ENCODE results near the gene PSME1. TPM values are rescaled to one million over a fixed set of nuclear protein-coding genes. Genes with fewer than 3 reads are reported as not detected.

PSME1 gene
- total and polyA plus RNA-seq, 4 donors = 63.3 to 237 (median 101) TPM

DNA sequence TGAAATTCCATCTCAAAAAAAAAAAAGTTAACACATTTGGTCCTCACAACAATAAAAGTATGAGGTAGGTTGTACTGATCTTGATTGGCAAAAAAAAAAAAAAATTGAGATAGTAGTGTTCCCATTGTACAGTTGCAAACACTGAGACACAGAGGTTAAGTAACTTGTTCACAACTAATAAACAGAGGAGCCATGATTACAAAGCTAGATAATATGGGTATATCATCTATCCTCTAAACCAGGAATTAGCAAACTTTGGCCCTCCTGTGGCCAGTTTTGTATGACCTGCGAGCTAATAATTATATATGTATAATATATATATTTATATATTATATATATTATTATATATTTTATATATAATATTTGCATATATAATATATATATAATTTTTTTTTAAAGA is 2.3 kb upstream of the PSME1 start:
- TF ChIP-seq, protein P1, sequence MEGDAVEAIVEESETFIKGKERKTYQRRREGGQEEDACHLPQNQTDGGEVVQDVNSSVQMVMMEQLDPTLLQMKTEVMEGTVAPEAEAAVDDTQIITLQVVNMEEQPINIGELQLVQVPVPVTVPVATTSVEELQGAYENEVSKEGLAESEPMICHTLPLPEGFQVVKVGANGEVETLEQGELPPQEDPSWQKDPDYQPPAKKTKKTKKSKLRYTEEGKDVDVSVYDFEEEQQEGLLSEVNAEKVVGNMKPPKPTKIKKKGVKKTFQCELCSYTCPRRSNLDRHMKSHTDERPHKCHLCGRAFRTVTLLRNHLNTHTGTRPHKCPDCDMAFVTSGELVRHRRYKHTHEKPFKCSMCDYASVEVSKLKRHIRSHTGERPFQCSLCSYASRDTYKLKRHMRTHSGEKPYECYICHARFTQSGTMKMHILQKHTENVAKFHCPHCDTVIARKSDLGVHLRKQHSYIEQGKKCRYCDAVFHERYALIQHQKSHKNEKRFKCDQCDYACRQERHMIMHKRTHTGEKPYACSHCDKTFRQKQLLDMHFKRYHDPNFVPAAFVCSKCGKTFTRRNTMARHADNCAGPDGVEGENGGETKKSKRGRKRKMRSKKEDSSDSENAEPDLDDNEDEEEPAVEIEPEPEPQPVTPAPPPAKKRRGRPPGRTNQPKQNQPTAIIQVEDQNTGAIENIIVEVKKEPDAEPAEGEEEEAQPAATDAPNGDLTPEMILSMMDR (IDR thresholded peaks at IDR 0.05; ENCODE audit: low read depth, low read length, missing input control) = no peak
- TF ChIP-seq HNF4G (IDR thresholded peaks at IDR 0.05) = no peak
- no peak for TF ChIP-seq HNF4A (conservative IDR thresholded peaks at IDR 0.05)
- no peak for TF ChIP-seq RXRA (IDR thresholded peaks at IDR 0.05)
- no peak for TF ChIP-seq NR2F2 (IDR thresholded peaks at IDR 0.05)
- TF ChIP-seq, protein P2, sequence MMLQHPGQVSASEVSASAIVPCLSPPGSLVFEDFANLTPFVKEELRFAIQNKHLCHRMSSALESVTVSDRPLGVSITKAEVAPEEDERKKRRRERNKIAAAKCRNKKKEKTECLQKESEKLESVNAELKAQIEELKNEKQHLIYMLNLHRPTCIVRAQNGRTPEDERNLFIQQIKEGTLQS (IDR thresholded peaks at IDR 0.05) = no peak
- no peak for TF ChIP-seq YY1 (IDR thresholded peaks at IDR 0.05)
- no peak for TF ChIP-seq FOXA2 (IDR thresholded peaks at IDR 0.05)
- TF ChIP-seq EGR1 (IDR thresholded peaks at IDR 0.05; ENCODE audit: low read depth in 2 of 2) = no peak
- TF ChIP-seq, protein P3, sequence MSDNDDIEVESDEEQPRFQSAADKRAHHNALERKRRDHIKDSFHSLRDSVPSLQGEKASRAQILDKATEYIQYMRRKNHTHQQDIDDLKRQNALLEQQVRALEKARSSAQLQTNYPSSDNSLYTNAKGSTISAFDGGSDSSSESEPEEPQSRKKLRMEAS (IDR thresholded peaks at IDR 0.05) = no peak
- no peak for TF ChIP-seq SP1 (IDR thresholded peaks at IDR 0.05)
- TF ChIP-seq TAF1 (conservative IDR thresholded peaks at IDR 0.05) = no peak
- TF ChIP-seq FOXA1 (IDR thresholded peaks at IDR 0.05) = no peak
- no peak for DNase-seq (ENCODE audit: low spot score)
- Histone ChIP-seq H3K9ac (ENCODE audit: low read depth in 1 of 2, low read length in 2 of 2) (no peak overlapping the region), H3K27ac (ENCODE audit: low read depth in 1 of 2, low read length in 2 of 2) (no peak overlapping the region), H3K36me3 (ENCODE audit: control insufficient read depth in 4 of 4, insufficient read depth in 3 of 4, low read depth in 1 of 4, low read length in 3 of 4) (peaks cover 2 to 12% (median 10%) of the 10 kb centered on the region in 4 donors), H3K4me3 (ENCODE audit: low read depth in 1 of 3, low read length in 3 of 3) (no peak overlapping the region), H3K4me1 (ENCODE audit: control insufficient read depth in 4 of 4, insufficient read depth in 4 of 4, low read length in 3 of 4) (peaks cover 10 to 56% (median 43%) of the 10 kb centered on the region in 4 donors), H3K9me3 (ENCODE audit: control insufficient read depth in 4 of 4, low read length in 3 of 4) (no peaks in the 10 kb centered on the region), H3K27me3 (ENCODE audit: control insufficient read depth in 4 of 4, insufficient read depth in 4 of 4, low read length in 3 of 4) (no peaks in the 10 kb centered on the region)
- WGBS = 97% methylated on average over 1 of the region's 1 CpG

DNA sequence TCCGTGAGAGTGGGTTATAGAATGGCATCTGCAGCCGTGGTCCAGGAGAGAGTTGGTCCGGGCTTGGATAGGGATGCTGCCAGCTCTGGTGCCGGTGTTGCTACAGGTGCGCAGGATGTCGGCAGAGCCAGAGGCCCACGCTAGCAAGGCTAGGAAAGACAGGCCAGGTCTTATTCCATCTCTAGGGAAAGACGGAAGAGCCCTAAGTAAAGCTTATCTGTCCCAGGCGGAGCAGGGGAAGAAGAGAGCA is 485 bp upstream of the PSME1 start:
- Histone ChIP-seq H3K9ac (ENCODE audit: low read depth in 1 of 2, low read length in 2 of 2) (peak overlapping the region in 1 of 2 donors; percentile 59), H3K27me3 (ENCODE audit: control insufficient read depth in 4 of 4, insufficient read depth in 4 of 4, low read length in 3 of 4) (no peaks in the 10 kb centered on the region), H3K4me1 (ENCODE audit: control insufficient read depth in 4 of 4, insufficient read depth in 4 of 4, low read length in 3 of 4) (peaks cover 10 to 56% (median 45%) of the 10 kb centered on the region in 4 donors), H3K9me3 (ENCODE audit: control insufficient read depth in 4 of 4, low read length in 3 of 4) (no peaks in the 10 kb centered on the region), H3K27ac (ENCODE audit: low read depth in 1 of 2, low read length in 2 of 2) (peak overlapping the region; percentile 62 to 94), H3K36me3 (ENCODE audit: control insufficient read depth in 4 of 4, insufficient read depth in 3 of 4, low read depth in 1 of 4, low read length in 3 of 4) (peaks cover 2 to 16% (median 13%) of the 10 kb centered on the region in 4 donors), H3K4me3 (ENCODE audit: low read depth in 1 of 3, low read length in 3 of 3) (peak overlapping the region; percentile 38 to 89 (median 55))
- TF ChIP-seq SP1 (IDR thresholded peaks at IDR 0.05) (no peak), YY1 (IDR thresholded peaks at IDR 0.05) (no peak)
- 4% methylated on average over 9 of the region's 9 CpGs for WGBS
- DNase-seq (ENCODE audit: low spot score) = no peak

DNA sequence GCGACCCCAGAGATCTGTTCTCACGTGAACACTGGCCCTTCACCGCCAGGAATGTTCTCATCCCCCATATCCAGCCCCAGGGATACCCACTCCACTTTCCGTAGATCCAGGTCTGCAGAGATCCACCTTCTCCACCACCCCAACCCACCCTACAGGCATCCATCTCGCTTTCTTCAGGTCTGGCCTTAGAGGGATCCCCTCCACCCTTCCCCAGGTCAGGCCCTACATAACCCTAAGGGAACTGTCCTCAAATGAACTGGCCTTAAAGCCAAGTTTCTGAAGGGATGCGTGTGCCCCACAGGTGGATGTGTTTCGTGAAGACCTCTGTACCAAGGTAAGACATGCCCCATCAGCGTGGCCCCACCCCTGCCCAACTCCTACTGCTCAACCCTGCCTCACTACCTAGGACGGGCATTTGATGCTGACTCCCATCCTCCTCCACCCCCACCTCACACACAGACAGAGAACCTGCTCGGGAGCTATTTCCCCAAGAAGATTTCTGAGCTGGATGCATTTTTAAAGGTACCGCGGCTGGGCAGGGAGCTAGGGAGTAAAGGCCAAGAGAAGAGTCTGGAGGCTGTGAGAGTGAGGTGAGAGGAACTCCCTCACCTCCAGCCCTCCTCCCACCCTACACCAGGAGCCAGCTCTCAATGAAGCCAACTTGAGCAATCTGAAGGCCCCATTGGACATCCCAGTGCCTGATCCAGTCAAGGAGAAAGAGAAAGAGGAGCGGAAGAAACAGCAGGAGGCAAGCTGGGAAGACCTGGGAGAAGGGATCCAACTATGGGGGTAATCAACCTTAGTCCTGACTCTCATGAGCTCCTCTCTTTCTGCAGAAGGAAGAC is 912 bp downstream of the PSME1 start:
- Histone ChIP-seq H3K4me3 (ENCODE audit: low read depth in 1 of 3, low read length in 3 of 3) (peak overlapping the region; percentile 81 to 89 (median 85)), H3K36me3 (ENCODE audit: control insufficient read depth in 4 of 4, insufficient read depth in 3 of 4, low read depth in 1 of 4, low read length in 3 of 4) (peaks cover 2 to 16% (median 13%) of the 10 kb centered on the region in 4 donors), H3K4me1 (ENCODE audit: control insufficient read depth in 4 of 4, insufficient read depth in 4 of 4, low read length in 3 of 4) (peaks cover 4 to 53% (median 39%) of the 10 kb centered on the region in 4 donors), H3K27me3 (ENCODE audit: control insufficient read depth in 4 of 4, insufficient read depth in 4 of 4, low read length in 3 of 4) (no peaks in the 10 kb centered on the region), H3K9me3 (ENCODE audit: control insufficient read depth in 4 of 4, low read length in 3 of 4) (no peaks in the 10 kb centered on the region), H3K27ac (ENCODE audit: low read depth in 1 of 2, low read length in 2 of 2) (peak overlapping the region; percentile 90 to 94), H3K9ac (ENCODE audit: low read depth in 1 of 2, low read length in 2 of 2) (peak overlapping the region; percentile 56 to 79)
- 34% methylated on average over 13 of the region's 13 CpGs for WGBS
- DNase-seq (ENCODE audit: low spot score) = no peak
- no peak for TF ChIP-seq RAD21 (IDR thresholded peaks at IDR 0.05)
- TF ChIP-seq HNF4A (conservative IDR thresholded peaks at IDR 0.05) = no peak
- TF ChIP-seq RXRA (IDR thresholded peaks at IDR 0.05) = peak in 1 of 2 donors; percentile 47
